Glutamatergic neuron (in vitro differentiated cells): ENCODE data around the gene CASQ2. TPM values are rescaled to one million over a fixed set of nuclear protein-coding genes. Genes with fewer than 3 reads are reported as not detected.

Source experiments
- DNase-seq: peaks from one replicate; pipeline ENCODE4 v3.0.0; 2022
- H3K27ac Mint-ChIP-seq: one replicate; pipeline ENCODE4 v1.8.0; 2020; ENCODE audit warnings: mild to moderate bottlenecking, mixed read lengths, inconsistent platforms; ENCODE audit not compliant: unreplicated experiment
- H3K27me3 Mint-ChIP-seq: one replicate; pipeline ENCODE4 v1.8.0; 2020; ENCODE audit warnings: mild to moderate bottlenecking, moderate library complexity, mixed read lengths, inconsistent platforms; ENCODE audit not compliant: unreplicated experiment
- H3K36me3 Mint-ChIP-seq: one replicate; pipeline ENCODE4 v1.8.0; 2020; ENCODE audit warnings: mild to moderate bottlenecking, mixed read lengths, inconsistent platforms; ENCODE audit not compliant: unreplicated experiment
- H3K4me1 Mint-ChIP-seq: one replicate; pipeline ENCODE4 v1.8.0; 2020; ENCODE audit warnings: mild to moderate bottlenecking, low read depth, mixed read lengths, inconsistent platforms; ENCODE audit not compliant: unreplicated experiment
- H3K4me3 Mint-ChIP-seq: one replicate; pipeline ENCODE4 v1.8.0; 2020; ENCODE audit warnings: mild to moderate bottlenecking, mixed read lengths, inconsistent platforms; ENCODE audit not compliant: unreplicated experiment
- H3K9me3 Mint-ChIP-seq: one replicate; pipeline ENCODE4 v1.8.0; 2020; ENCODE audit warnings: mild to moderate bottlenecking, moderate library complexity, mixed read lengths, inconsistent platforms; ENCODE audit not compliant: unreplicated experiment
- total RNA-seq: library from RNA; stranded (reverse); fragmentation: NEBNext Ultra II Directional; extraction: Animal tissue kit (Norgen Biotek cat#: 25700); gene quantifications from one replicate; pipeline ENCODE4 v1.2.1, GENCODE V29; 2021; ENCODE audit not compliant: unreplicated experiment
- TF ChIP-seq, protein P1 (sequence below): fragments of 200-600 bp; sonication (generic); IDR thresholded peaks from one replicate; pipeline ENCODE4 v1.5.0; 2021; ENCODE audit not compliant: partially characterized antibody, unreplicated experiment

CASQ2 gene
- total RNA-seq, 1 donor from 2014 or later: not detected

DNA sequence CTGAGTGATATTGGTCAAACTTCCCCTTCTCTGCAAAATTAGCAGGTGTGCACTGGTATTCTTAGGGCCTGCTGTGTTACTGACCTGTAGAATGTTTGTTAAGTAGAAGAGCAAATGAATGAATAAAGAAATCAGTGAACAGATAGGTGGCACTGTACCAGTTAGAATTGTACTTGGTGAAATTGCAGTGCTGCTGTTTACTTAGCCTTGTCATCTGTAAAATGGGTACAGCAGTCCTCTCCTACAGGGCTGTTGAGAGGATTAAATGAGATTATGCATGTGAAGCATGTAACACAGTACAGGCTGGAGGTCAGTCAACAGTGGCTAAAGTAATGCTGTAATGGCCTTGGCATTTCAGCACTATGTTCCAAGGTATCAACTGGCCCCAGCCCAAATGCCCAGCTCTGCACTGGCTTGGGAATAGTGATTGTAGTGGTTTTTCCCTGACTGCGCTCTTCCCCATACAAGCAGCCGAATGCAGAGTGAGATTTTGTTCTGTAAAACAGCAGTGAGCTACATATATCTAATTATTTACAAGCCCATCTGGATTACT is 116.2 kb downstream of the CASQ2 start:
- no peaks in the 10 kb centered on the region for H3K36me3 Mint-ChIP-seq
- H3K27me3 Mint-ChIP-seq: no peaks in the 10 kb centered on the region
- no peak for DNase-seq
- no peak overlapping the region for H3K4me3 Mint-ChIP-seq
- H3K4me1 Mint-ChIP-seq: peaks cover 6% of the 10 kb centered on the region
- H3K9me3 Mint-ChIP-seq: no peaks in the 10 kb centered on the region
- TF ChIP-seq, protein P1, sequence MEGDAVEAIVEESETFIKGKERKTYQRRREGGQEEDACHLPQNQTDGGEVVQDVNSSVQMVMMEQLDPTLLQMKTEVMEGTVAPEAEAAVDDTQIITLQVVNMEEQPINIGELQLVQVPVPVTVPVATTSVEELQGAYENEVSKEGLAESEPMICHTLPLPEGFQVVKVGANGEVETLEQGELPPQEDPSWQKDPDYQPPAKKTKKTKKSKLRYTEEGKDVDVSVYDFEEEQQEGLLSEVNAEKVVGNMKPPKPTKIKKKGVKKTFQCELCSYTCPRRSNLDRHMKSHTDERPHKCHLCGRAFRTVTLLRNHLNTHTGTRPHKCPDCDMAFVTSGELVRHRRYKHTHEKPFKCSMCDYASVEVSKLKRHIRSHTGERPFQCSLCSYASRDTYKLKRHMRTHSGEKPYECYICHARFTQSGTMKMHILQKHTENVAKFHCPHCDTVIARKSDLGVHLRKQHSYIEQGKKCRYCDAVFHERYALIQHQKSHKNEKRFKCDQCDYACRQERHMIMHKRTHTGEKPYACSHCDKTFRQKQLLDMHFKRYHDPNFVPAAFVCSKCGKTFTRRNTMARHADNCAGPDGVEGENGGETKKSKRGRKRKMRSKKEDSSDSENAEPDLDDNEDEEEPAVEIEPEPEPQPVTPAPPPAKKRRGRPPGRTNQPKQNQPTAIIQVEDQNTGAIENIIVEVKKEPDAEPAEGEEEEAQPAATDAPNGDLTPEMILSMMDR: no peak
- H3K27ac Mint-ChIP-seq: no peak overlapping the region

DNA sequence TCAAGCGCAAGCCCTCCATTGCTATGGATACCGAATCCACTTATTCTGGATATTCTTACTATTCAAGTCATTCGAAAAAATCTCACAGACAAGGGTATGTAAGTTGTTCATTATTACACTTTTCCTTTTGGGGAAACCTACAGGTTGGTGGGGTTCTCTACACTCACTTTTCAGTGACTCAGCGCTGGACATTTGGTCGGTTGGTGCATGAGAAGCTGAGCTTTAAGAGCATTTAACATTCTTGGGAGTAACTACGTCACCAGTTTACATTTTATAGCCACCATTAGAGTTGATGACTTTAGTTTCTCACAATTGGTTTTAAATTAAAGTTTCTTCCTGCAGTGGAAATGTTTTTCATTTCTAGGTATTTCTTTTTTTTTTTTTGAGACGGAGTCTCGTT is 117.1 kb downstream of the CASQ2 start:
- no peak overlapping the region for H3K4me3 Mint-ChIP-seq
- TF ChIP-seq, protein P1: no peak
- H3K27ac Mint-ChIP-seq: no peak overlapping the region

DNA sequence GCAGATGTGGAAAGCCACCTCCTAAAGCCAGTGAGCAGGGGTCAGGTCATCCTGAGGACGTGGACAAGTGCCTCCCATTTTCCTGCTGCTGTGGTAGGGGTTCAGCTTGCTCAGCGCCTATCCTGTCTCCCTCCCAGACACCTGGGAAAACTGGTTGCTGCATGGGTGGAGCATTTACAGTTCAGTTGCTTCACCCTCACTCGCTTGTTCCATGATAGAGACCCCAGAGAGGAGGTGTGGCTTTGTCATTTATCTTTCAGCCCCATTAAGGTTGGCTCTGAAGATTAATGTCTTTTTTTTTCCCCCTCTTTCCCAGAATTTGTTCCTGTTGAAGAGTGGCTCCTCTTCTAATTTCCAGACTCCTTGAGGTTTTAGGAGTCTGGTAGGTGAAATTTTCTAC is 117.6 kb downstream of the CASQ2 start:
- H3K27me3 Mint-ChIP-seq: no peaks in the 10 kb centered on the region
- no peaks in the 10 kb centered on the region for H3K9me3 Mint-ChIP-seq
- H3K27ac Mint-ChIP-seq: no peak overlapping the region
- TF ChIP-seq, protein P1: no peak
- no peak overlapping the region for H3K4me3 Mint-ChIP-seq
- no peak for DNase-seq
- peaks cover 6% of the 10 kb centered on the region for H3K4me1 Mint-ChIP-seq
- H3K36me3 Mint-ChIP-seq: no peaks in the 10 kb centered on the region

More for the DNA sequence above, 117.1 kb downstream of the CASQ2 start:
- H3K36me3 Mint-ChIP-seq: no peaks in the 10 kb centered on the region
- DNase-seq: no peak
- no peaks in the 10 kb centered on the region for H3K27me3 Mint-ChIP-seq
- no peaks in the 10 kb centered on the region for H3K9me3 Mint-ChIP-seq
- peaks cover 6% of the 10 kb centered on the region for H3K4me1 Mint-ChIP-seq

Other genes starting within 250 kb of the CASQ2 start
- gene VANGL1, start 126.7 kb downstream of the CASQ2 start, total RNA-seq: 4.6 TPM
- gene NHLH2, start 72.4 kb upstream of the CASQ2 start, total RNA-seq: 255 TPM
- gene SLC22A15, start 207.8 kb upstream of the CASQ2 start, total RNA-seq: 49.4 TPM